Effector memory CD8-positive, alpha-beta T cell (primary cell): Measurements from ENCODE around the gene UNK.
"Not testable (repeated sequence)": the region's sequence is repeated elsewhere in the genome, so short reads cannot be mapped to it uniquely, and the experiment has no call there.

Experiments used
- ATAC-seq: fragments of 150-1000 bp; cut with Tn5 transposase; replicated peaks from 2 replicates; pipeline ENCODE4 v1.10.0; 2021; ENCODE audit warnings: mild to moderate bottlenecking, moderate library complexity
- DNase-seq, 3 experiments: peaks; one replicate each; pipeline ENCODE4 v3.0.0; 2021
- H3K27ac Mint-ChIP-seq, 2 donors: one replicate each; pipeline ENCODE4 v1.8.0; 2022; ENCODE audit warnings: mild to moderate bottlenecking in 2 of 2, mixed read lengths in 2 of 2, moderate library complexity in 2 of 2
- H3K27me3 Mint-ChIP-seq, 2 donors: one replicate each; pipeline ENCODE4 v1.8.0; 2022; ENCODE audit warnings: mixed read lengths in 2 of 2
- H3K36me3 Mint-ChIP-seq: one replicate; pipeline ENCODE4 v1.8.0; 2022; ENCODE audit warnings: mild to moderate bottlenecking, moderate library complexity, mixed read lengths; ENCODE audit not compliant: insufficient read depth
- H3K4me1 Mint-ChIP-seq, 2 donors: one replicate each; pipeline ENCODE4 v1.8.0; 2022; ENCODE audit warnings: low read depth in 2 of 2, mixed read lengths in 2 of 2
- H3K4me3 Mint-ChIP-seq, 2 donors: one replicate each; pipeline ENCODE4 v1.8.0; 2022; ENCODE audit warnings: mild to moderate bottlenecking in 2 of 2, mixed read lengths in 2 of 2, moderate library complexity in 2 of 2
- H3K9me3 Mint-ChIP-seq, 2 donors: one replicate each; pipeline ENCODE4 v1.8.0; 2022; ENCODE audit warnings: mixed read lengths in 2 of 2

The UNK gene

DNA sequence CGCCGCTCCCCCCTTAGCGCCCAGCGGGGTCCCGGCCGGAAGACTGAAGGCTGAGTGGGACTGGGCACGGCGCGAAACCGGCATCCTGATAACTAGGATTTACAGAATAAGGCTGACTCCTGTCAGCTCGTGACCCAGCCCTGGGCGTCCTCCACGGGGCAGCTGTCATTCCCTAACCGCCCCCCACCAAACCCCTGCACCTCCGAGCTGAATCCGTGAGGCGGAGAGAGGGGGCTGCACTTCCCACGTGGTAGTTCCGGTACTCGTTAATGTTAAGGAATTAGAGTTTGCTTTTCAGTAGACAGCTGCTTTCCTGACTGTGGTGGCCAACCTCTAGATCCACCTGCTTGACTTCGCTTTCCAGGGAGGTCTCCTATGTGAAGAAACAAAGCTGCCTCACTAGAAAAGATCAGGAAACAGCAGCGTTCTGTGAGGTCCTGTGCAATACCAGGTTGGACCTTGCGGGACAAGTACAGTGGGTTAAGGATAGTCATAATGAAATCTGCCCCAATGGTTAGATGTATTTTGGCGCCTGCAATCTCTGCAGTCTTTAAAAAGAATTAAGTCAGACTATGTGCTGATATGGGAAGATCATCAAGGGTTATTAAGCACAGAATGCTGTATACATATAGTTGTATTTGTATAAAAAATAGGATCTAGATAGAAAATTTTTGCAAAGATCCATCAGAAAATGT is 71.6 kb downstream of the UNK start:
- H3K4me3 Mint-ChIP-seq: no peak overlapping the region
- DNase-seq (no peak), ATAC-seq (peak; percentile 12)
- peaks cover 21% of the 10 kb centered on the region for H3K36me3 Mint-ChIP-seq
- H3K9me3 Mint-ChIP-seq: no peaks in the 10 kb centered on the region
- peaks cover 14 to 20% of the 10 kb centered on the region in 2 donors for H3K4me1 Mint-ChIP-seq
- no peak overlapping the region for H3K27ac Mint-ChIP-seq
- H3K27me3 Mint-ChIP-seq: no peaks in the 10 kb centered on the region

- not testable (repeated sequence) for H3K27me3 Mint-ChIP-seq, H3K9me3 Mint-ChIP-seq, H3K27ac Mint-ChIP-seq, ATAC-seq, H3K4me3 Mint-ChIP-seq, DNase-seq
- Mint-ChIP-seq H3K36me3 (peaks cover 15% of the 10 kb centered on the region), H3K4me1 (peaks cover 10 to 16% of the 10 kb centered on the region in 2 donors)
These were observed 74.8 kb downstream of the UNK start for GRCh38 chr17:75859358-75859757.

GRCh38 chr17:75861927-75862317 is 77.3 kb downstream of the UNK start:
- Mint-ChIP-seq H3K36me3 (peaks cover 16% of the 10 kb centered on the region), H3K27me3 (no peaks in the 10 kb centered on the region), H3K4me1 (peaks cover 18 to 19% of the 10 kb centered on the region in 2 donors), H3K27ac (peak overlapping the region in 1 of 2 donors; percentile 41), H3K9me3 (no peaks in the 10 kb centered on the region), H3K4me3 (peak overlapping the region in 1 of 2 donors; percentile 51)
- DNase-seq (no peak), ATAC-seq (no peak)

- H3K4me3 Mint-ChIP-seq: peak overlapping the region; percentile 67 to 75
- no peaks in the 10 kb centered on the region for H3K9me3 Mint-ChIP-seq
- H3K27me3 Mint-ChIP-seq: no peaks in the 10 kb centered on the region
- H3K4me1 Mint-ChIP-seq: peaks cover 18 to 19% of the 10 kb centered on the region in 2 donors
- ATAC-seq: peak; percentile 75
- peak; percentile 43 to 56 (median 46) for DNase-seq
- H3K36me3 Mint-ChIP-seq: peaks cover 16% of the 10 kb centered on the region
- peak overlapping the region; percentile 90 to 97 for H3K27ac Mint-ChIP-seq
These were observed 79.9 kb downstream of the UNK start for GRCh38 chr17:75864448-75864871.

GRCh38 chr17:75864887-75865286 is 80.3 kb downstream of the UNK start:
- Mint-ChIP-seq H3K27ac (peak overlapping the region; percentile 90 to 97), H3K4me3 (peak overlapping the region; percentile 67 to 75), H3K4me1 (peaks cover 18 to 19% of the 10 kb centered on the region in 2 donors), H3K36me3 (peaks cover 16% of the 10 kb centered on the region)
- not testable (repeated sequence) for H3K9me3 Mint-ChIP-seq, H3K27me3 Mint-ChIP-seq
- ATAC-seq (peak; percentile 81), DNase-seq (peak in 2 of 3 experiments; percentile 38 to 41)

DNA sequence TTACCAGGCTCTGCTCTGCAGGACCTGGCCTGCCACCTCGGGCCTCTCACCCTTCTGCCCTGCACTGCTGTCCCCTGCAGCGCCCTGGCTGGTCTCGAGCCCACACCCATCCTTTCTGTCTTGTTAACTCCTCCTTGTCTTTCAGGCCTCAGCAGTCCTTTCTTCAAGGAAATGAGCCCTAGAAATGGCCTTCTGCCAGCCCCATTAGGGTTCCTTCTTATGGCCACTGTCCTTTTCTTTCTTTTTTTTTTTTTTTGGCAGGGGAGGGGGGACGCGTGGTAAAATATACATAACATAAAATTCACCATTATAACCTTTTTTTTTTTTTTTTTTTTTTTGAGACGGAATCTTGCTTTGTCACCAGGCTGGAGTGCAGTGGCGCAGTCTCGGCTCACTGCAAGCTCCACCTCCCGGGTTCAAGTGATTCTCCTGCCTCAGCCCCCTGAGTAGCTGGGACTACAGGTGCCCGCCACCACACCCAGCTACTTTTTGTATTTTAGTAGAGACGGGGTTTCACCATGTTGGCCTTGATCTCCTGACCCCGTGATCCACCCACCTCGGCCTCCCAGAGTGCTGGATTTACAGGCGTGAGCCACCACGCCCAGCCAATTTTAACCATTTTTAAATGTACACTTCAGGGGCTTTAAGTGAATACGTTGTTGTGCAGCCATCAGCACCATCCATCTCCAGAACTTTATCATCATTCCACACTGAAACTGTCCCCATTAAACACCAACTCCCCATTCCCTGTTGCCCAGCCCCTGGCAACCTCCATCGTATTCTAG is 81.0 kb downstream of the UNK start:
- DNase-seq, H3K27me3 Mint-ChIP-seq, H3K9me3 Mint-ChIP-seq, ATAC-seq: not testable (repeated sequence)
- Mint-ChIP-seq H3K4me1 (peaks cover 18 to 19% of the 10 kb centered on the region in 2 donors), H3K4me3 (peak overlapping the region; percentile 67 to 75), H3K27ac (peak overlapping the region; percentile 90 to 97), H3K36me3 (peaks cover 16% of the 10 kb centered on the region)

- H3K27ac Mint-ChIP-seq, H3K4me3 Mint-ChIP-seq, H3K9me3 Mint-ChIP-seq, H3K27me3 Mint-ChIP-seq, ATAC-seq, DNase-seq: not testable (repeated sequence)
- peaks cover 11% of the 10 kb centered on the region for H3K36me3 Mint-ChIP-seq
- peaks cover 18 to 27% of the 10 kb centered on the region in 2 donors for H3K4me1 Mint-ChIP-seq
These were observed 84.2 kb downstream of the UNK start for GRCh38 chr17:75868730-75869281.

- Mint-ChIP-seq H3K4me1 (peaks cover 11 to 20% of the 10 kb centered on the region in 2 donors), H3K4me3 (no peak overlapping the region), H3K27ac (no peak overlapping the region), H3K9me3 (no peaks in the 10 kb centered on the region), H3K36me3 (peaks cover 5% of the 10 kb centered on the region), H3K27me3 (no peaks in the 10 kb centered on the region)
- ATAC-seq (no peak), DNase-seq (no peak)
These were observed 84.9 kb downstream of the UNK start for GRCh38 chr17:75869282-75870141.

- not testable (repeated sequence) for H3K4me3 Mint-ChIP-seq, H3K36me3 Mint-ChIP-seq, H3K27ac Mint-ChIP-seq, H3K9me3 Mint-ChIP-seq, H3K27me3 Mint-ChIP-seq, ATAC-seq, DNase-seq
- peaks cover 3 to 13% of the 10 kb centered on the region in 2 donors for H3K4me1 Mint-ChIP-seq
These were observed 85.6 kb downstream of the UNK start for GRCh38 chr17:75870228-75870627.

GRCh38 chr17:75872434-75873351 is 88.1 kb downstream of the UNK start:
- DNase-seq (peak; percentile 45 to 56 (median 46)), ATAC-seq (peak; percentile 56)
- H3K4me1 Mint-ChIP-seq: peaks cover 19 to 32% of the 10 kb centered on the region in 2 donors
- no peaks in the 10 kb centered on the region for H3K27me3 Mint-ChIP-seq
- peak overlapping the region; percentile 20 to 52 for H3K4me3 Mint-ChIP-seq
- H3K27ac Mint-ChIP-seq: peak overlapping the region; percentile 68 to 86
- H3K9me3 Mint-ChIP-seq: no peaks in the 10 kb centered on the region
- H3K36me3 Mint-ChIP-seq: peaks cover 2% of the 10 kb centered on the region

- Mint-ChIP-seq H3K27me3 (no peaks in the 10 kb centered on the region), H3K4me3 (peak overlapping the region; percentile 12 to 37), H3K36me3 (peaks cover 2% of the 10 kb centered on the region), H3K4me1 (peaks cover 21 to 33% of the 10 kb centered on the region in 2 donors), H3K27ac (no peak overlapping the region), H3K9me3 (no peaks in the 10 kb centered on the region)
- ATAC-seq: no peak
- DNase-seq: no peak
These were observed 89.1 kb downstream of the UNK start for GRCh38 chr17:75873587-75874322.
